Neural crest cell (in vitro differentiated cells): ENCODE measurements around the gene LSM14A. TPM values are rescaled to one million over a fixed set of nuclear protein-coding genes. Genes with fewer than 3 reads are reported as not detected.
"Not testable (repeated sequence)": the region's sequence is repeated elsewhere in the genome, so short reads cannot be mapped to it uniquely, and the experiment has no call there.

Source experiments
- DNase-seq: peaks from one replicate; pipeline ENCODE4 v3.0.0; 2021; ENCODE audit warnings: low read depth, mixed read lengths, low spot score
- H3K27ac Mint-ChIP-seq: one replicate; pipeline ENCODE4 v1.8.0; 2021; ENCODE audit warnings: mild to moderate bottlenecking, mixed read lengths; ENCODE audit not compliant: unreplicated experiment
- H3K27me3 Mint-ChIP-seq: 2 replicates; pipeline ENCODE4 v1.8.0; 2021; ENCODE audit warnings: low read depth, mild to moderate bottlenecking, mixed read lengths
- H3K36me3 Mint-ChIP-seq: 2 replicates; pipeline ENCODE4 v1.8.0; 2021; ENCODE audit warnings: low read depth, mild to moderate bottlenecking, mixed read lengths
- H3K4me1 Mint-ChIP-seq: 2 replicates; pipeline ENCODE4 v1.8.0; 2021; ENCODE audit warnings: mixed read lengths
- H3K4me3 Mint-ChIP-seq: one replicate; pipeline ENCODE4 v1.8.0; 2021; ENCODE audit warnings: mild to moderate bottlenecking, mixed read lengths
- H3K9me3 Mint-ChIP-seq: 2 replicates; pipeline ENCODE4 v1.8.0; 2021; ENCODE audit warnings: mixed read lengths
- CTCF ChIP-seq: fragments of 200-600 bp; sonication (generic); conservative IDR thresholded peaks from 2 replicates; pipeline ENCODE4 v1.5.0; 2021; ENCODE audit warnings: antibody characterized with exemption, mild to moderate bottlenecking
- total RNA-seq: library from RNA; stranded (reverse); gene quantifications from 2 replicates; pipeline ENCODE4 v1.2.1, GENCODE V29; 2021

LSM14A gene
- total RNA-seq, 1 donor from 2014 or later, result 141 TPM

GRCh38 chr19:34171539-34171876, 796 bp upstream of the LSM14A start:
- H3K4me3 Mint-ChIP-seq, result peak overlapping the region; percentile 86
- H3K27ac Mint-ChIP-seq, result peak overlapping the region; percentile 99
- H3K36me3 Mint-ChIP-seq, result peaks cover 5% of the 10 kb centered on the region
- H3K9me3 Mint-ChIP-seq, result no peaks in the 10 kb centered on the region
- peak; percentile 3 for DNase-seq
- H3K27me3 Mint-ChIP-seq, result no peaks in the 10 kb centered on the region
- no peak for TF ChIP-seq CTCF
- peaks cover 30% of the 10 kb centered on the region for H3K4me1 Mint-ChIP-seq

- peak overlapping the region; percentile 95 for H3K27ac Mint-ChIP-seq
- H3K4me1 Mint-ChIP-seq, result peaks cover 39% of the 10 kb centered on the region
- H3K4me3 Mint-ChIP-seq, result peak overlapping the region; percentile 94
- TF ChIP-seq CTCF, result no peak
- peaks cover 5% of the 10 kb centered on the region for H3K36me3 Mint-ChIP-seq
- no peaks in the 10 kb centered on the region for H3K27me3 Mint-ChIP-seq
- DNase-seq, result peak; percentile 16
- no peaks in the 10 kb centered on the region for H3K9me3 Mint-ChIP-seq
Measured at GRCh38 chr19:34172661-34173192, 423 bp downstream of the LSM14A start.

GRCh38 chr19:34173193-34173956, 1.1 kb downstream of the LSM14A start:
- H3K4me1 Mint-ChIP-seq, result peaks cover 42% of the 10 kb centered on the region
- H3K4me3 Mint-ChIP-seq, result peak overlapping the region; percentile 94
- H3K27ac Mint-ChIP-seq, result peak overlapping the region; percentile 95
- peak; percentile 29 for DNase-seq
- H3K9me3 Mint-ChIP-seq, result no peaks in the 10 kb centered on the region
- H3K27me3 Mint-ChIP-seq, result no peaks in the 10 kb centered on the region
- H3K36me3 Mint-ChIP-seq, result peaks cover 5% of the 10 kb centered on the region
- no peak for TF ChIP-seq CTCF

- DNase-seq, H3K27ac Mint-ChIP-seq, H3K27me3 Mint-ChIP-seq, H3K36me3 Mint-ChIP-seq, H3K9me3 Mint-ChIP-seq: not testable (repeated sequence)
- H3K4me1 Mint-ChIP-seq, result peaks cover 51% of the 10 kb centered on the region
- H3K4me3 Mint-ChIP-seq, result peak overlapping the region; percentile 52
Measured at GRCh38 chr19:34175173-34175572, 2.9 kb downstream of the LSM14A start.

- H3K27ac Mint-ChIP-seq, result no peak overlapping the region
- no peak for TF ChIP-seq CTCF
- H3K9me3 Mint-ChIP-seq, result no peaks in the 10 kb centered on the region
- peaks cover 5% of the 10 kb centered on the region for H3K36me3 Mint-ChIP-seq
- DNase-seq, result no peak
- H3K4me1 Mint-ChIP-seq, result peaks cover 56% of the 10 kb centered on the region
- peak overlapping the region; percentile 80 for H3K4me3 Mint-ChIP-seq
- no peaks in the 10 kb centered on the region for H3K27me3 Mint-ChIP-seq
Measured at GRCh38 chr19:34176581-34176980, 4.3 kb downstream of the LSM14A start.

- Mint-ChIP-seq H3K27ac (no peak overlapping the region), H3K36me3 (peaks cover 6% of the 10 kb centered on the region)
- no peak for DNase-seq
Measured at GRCh38 chr19:34178274-34178610, 5.9 kb downstream of the LSM14A start.

More at GRCh38 chr19:34178274-34178610, 5.9 kb downstream of the LSM14A start:
- Mint-ChIP-seq H3K4me3 (peak overlapping the region; percentile 25), H3K4me1 (peaks cover 65% of the 10 kb centered on the region), H3K27me3 (no peaks in the 10 kb centered on the region), H3K9me3 (no peaks in the 10 kb centered on the region)
- TF ChIP-seq CTCF, result no peak
